Psoas muscle (tissue), 8 donors: ENCODE data around the gene DOK3. TPM values are rescaled to one million over a fixed set of nuclear protein-coding genes. Genes with fewer than 3 reads are reported as not detected.
A peak's percentile ranks its signal among the peaks of the same experiment; 100 is the strongest.

ENCODE experiments used
- ATAC-seq, 4 donors: fragments of 200-7000 bp; cut with Tn5 transposase; one replicate each; pipeline ENCODE4 v1.9.1; 2020; ENCODE audit warnings: moderate library complexity in 3 of 4, mild to moderate bottlenecking in 2 of 4
- DNase-seq, 2 donors: peaks; one replicate each; pipeline ENCODE4 v3.0.0-alpha.2; 2020
- H3K27ac ChIP-seq: fragments of 200-600 bp; one replicate; pipeline ENCODE4 v1.8.0; 2022
- H3K27me3 ChIP-seq, 3 donors: fragments of 200-600 bp in 1 of 3; one replicate each; pipeline versions ENCODE4 v1.6.1 to v1.8.0; 2013 to 2022; ENCODE audit warnings: low read length in 2 of 3, mild to moderate bottlenecking in 2 of 3, moderate library complexity in 1 of 3; ENCODE audit not compliant: insufficient read depth in 3 of 3
- H3K36me3 ChIP-seq, 2 donors: fragments of 200-600 bp in 1 of 2; one replicate each; pipeline versions ENCODE4 v1.6.1 to v1.8.0; 2013 to 2022; ENCODE audit warnings: low read depth in 1 of 2, mild to moderate bottlenecking in 1 of 2, moderate library complexity in 1 of 2; ENCODE audit not compliant: insufficient read depth in 1 of 2
- H3K4me1 ChIP-seq: fragments of 200-600 bp; one replicate; pipeline ENCODE4 v1.8.0; 2022
- H3K4me3 ChIP-seq: fragments of 200-600 bp; one replicate; pipeline ENCODE4 v1.8.0; 2022; ENCODE audit warnings: mild to moderate bottlenecking
- H3K9me3 ChIP-seq: fragments of 200-600 bp; one replicate; pipeline ENCODE4 v1.8.0; 2022
- CTCF ChIP-seq: fragments of 200-600 bp; IDR thresholded peaks from one replicate; pipeline ENCODE4 v1.8.0; 2022; ENCODE audit warnings: antibody characterized with exemption
- WGBS, 3 donors: extraction: QIAGEN DNeasy Blood & Tissue Kit; methylation state at CpG; one replicate each; pipeline versions ENCODE4 v1.1.6 to v1.1.7; 2013; 5-methylcytosine and 5-hydroxymethylcytosine counted together
- intact Hi-C, 2 donors: fragments of 100-400 bp; cut with DNase I; formaldehyde crosslinking; loops; one replicate each; pipeline versions ENCODE4 v1.11.0 to v1.14.2; 2022
- polyA plus RNA-seq, 3 donors: library from polyadenylated mRNA; stranded (reverse); fragments of 200-250 nt; gene quantifications; one replicate each; pipeline ENCODE4 v1.2.3, GENCODE V29; 2013
- total RNA-seq, 4 donors: library from RNA; stranded (reverse); fragmentation: NEBNext Ultra II Directional in 2 of 4; extraction: Animal tissue kit (Norgen Biotek cat#: 25700) in 2 of 4; gene quantifications; one replicate each; pipeline versions ENCODE4 v1.2.1 to v1.2.4, GENCODE V29; 2021 to 2023
- donor health status: healthy with polysubstance abuse.
- donor health status: DM: no; HTN: no; CAD: no; lungs with moderate emphysema.
- donor health status: Bipolar disorder and iron deficiency.
- donor health status: healthy.
- donor health status: DM: yes; HTN: yes; CAD: no.
- donor health status: DM: no; HTN: no; CAD: no.
- donor health status: DM: no; HTN: no; CAD: no.
- donor health status: DM: yes; HTN: yes; CAD: no.

Gene DOK3
- total and polyA plus RNA-seq, 7 donors = 0.44 to 5.4 (median 3.3) TPM

GRCh38 chr5:177503351-177504085 is 6.1 kb downstream of the DOK3 start:
- TF ChIP-seq CTCF = no peak
- intact Hi-C loops = loop anchor here in 1 of 2 donors (5.0 kb wide), 2 partner anchors 96 to 111 kb away; partner anchors contain the start of gene F12
- H3K27ac ChIP-seq = no peak overlapping the region

DNA sequence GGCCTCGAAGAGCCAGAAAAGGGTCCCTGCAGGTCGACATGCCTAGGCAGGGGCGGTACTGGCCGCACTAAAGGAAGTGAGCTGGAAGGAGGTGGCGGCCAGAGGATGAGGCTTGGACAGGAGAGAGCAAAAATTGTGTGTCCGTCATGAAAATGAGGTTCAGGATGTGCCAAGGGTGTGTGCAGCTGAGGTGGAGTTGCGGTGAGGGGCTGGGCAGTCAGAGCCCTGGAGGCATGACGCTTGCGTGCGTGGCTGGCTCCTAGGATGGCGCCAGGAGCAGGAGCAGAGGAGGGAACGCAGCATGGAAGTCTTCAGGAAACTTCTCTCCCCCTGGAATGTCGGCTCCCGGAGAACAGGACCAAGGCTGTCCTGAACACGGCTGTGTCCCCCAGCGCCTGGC is 6.7 kb downstream of the DOK3 start:
- intact Hi-C loops = loop anchor here in 1 of 2 donors (5.0 kb wide), 2 partner anchors 96 to 111 kb away; partner anchors contain the start of gene F12
- 79 to 85% (median 83%) methylated on average over 16 of the region's 16 CpGs for WGBS, 3 donors

More at GRCh38 chr5:177503351-177504085, 6.1 kb downstream of the DOK3 start:
- Histone ChIP-seq H3K9me3 (no peaks in the 10 kb centered on the region), H3K27me3 (no peaks in the 10 kb centered on the region), H3K4me1 (no peaks in the 10 kb centered on the region), H3K4me3 (no peak overlapping the region), H3K36me3 (peaks cover 0 to 8% of the 10 kb centered on the region in 2 donors)
- no peak for DNase-seq
- 87 to 90% (median 89%) methylated on average over 24 of the region's 24 CpGs for WGBS, 3 donors
- ATAC-seq = no peak

GRCh38 chr5:177501874-177502678 is 7.5 kb downstream of the DOK3 start:
- Histone ChIP-seq H3K4me3 (no peak overlapping the region), H3K4me1 (no peaks in the 10 kb centered on the region), H3K27ac (no peak overlapping the region), H3K9me3 (no peaks in the 10 kb centered on the region), H3K36me3 (peaks cover 0 to 8% of the 10 kb centered on the region in 2 donors), H3K27me3 (no peaks in the 10 kb centered on the region)
- WGBS, 3 donors = 62 to 72% (median 67%) methylated on average over 9 of the region's 9 CpGs
- DNase-seq (no peak), ATAC-seq (no peak)
- no peak for TF ChIP-seq CTCF
- intact Hi-C loops = loop anchor here (2.0 to 5.0 kb wide), 4 partner anchors 47 to 111 kb away; partner anchors contain the start of gene F12 (in 1 of the 2)

More for the DNA sequence above, 6.7 kb downstream of the DOK3 start:
- Histone ChIP-seq H3K9me3 (no peaks in the 10 kb centered on the region), H3K27me3 (no peaks in the 10 kb centered on the region), H3K4me3 (no peak overlapping the region), H3K36me3 (peaks cover 0 to 8% of the 10 kb centered on the region in 2 donors), H3K27ac (no peak overlapping the region), H3K4me1 (no peaks in the 10 kb centered on the region)
- no peak for TF ChIP-seq CTCF
- no peak for DNase-seq
- ATAC-seq = no peak

DNA sequence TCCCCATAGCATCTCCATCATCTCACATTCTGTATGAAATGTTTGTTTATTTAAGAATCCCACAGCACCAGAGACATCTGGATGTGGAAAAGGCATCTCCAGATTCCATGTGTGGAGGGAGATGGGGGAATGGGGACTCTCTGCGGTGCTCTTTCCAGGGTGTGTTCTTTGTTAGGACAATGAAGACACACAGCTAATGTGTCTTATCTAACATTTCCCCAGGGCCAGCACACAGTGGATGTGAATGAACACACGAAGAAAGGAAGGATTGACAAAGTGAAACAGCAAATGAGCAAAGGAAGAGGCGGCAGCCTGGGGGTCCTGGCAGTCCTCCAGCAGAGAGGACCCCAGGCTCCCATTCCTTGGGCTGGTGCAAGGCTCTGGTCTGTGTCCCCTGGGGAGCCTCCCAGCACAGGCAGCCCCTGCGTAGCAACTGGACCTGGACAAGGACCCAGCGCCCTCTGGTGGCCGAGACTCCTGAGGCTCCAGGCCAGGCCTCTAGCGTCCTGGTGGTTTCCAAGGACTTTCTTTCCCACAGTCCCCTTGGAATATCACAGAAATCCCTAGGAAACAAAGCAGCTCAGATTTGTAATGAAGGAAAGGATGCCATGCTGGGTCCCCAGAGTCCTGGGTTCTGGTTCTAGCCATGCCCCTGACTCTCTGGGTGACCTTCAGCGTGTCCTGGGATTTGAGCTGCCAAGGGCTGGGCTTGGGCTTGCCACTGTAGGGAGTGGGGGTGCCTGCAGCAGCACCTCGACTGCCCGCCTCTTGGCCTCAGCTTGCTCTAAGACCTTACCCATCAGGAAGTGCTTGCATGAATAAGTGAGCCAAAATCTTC is 8.7 kb downstream of the DOK3 start:
- DNase-seq (peak; percentile 92 to 96), ATAC-seq (peak; percentile 32 to 54 (median 34))
- no peak overlapping the region for H3K4me3 ChIP-seq
- H3K27me3 ChIP-seq = no peaks in the 10 kb centered on the region
- H3K27ac ChIP-seq = peak overlapping the region; percentile 3
- 17 to 19% (median 17%) methylated on average over 10 of the region's 10 CpGs for WGBS, 3 donors
- intact Hi-C loops = loop anchor here (2.0 to 5.0 kb wide), 4 partner anchors 46 to 110 kb away; partner anchors contain the start of gene F12 (in 1 of the 2)
- peak; percentile 93 for TF ChIP-seq CTCF
- H3K4me1 ChIP-seq = no peaks in the 10 kb centered on the region
- no peaks in the 10 kb centered on the region for H3K9me3 ChIP-seq
- peaks cover 0 to 8% of the 10 kb centered on the region in 2 donors for H3K36me3 ChIP-seq
